K562 (cell line): ENCODE measurements around the gene TCF15. TPM values are rescaled to one million over a fixed set of nuclear protein-coding genes. Genes with fewer than 3 reads are reported as not detected.

ENCODE experiments used
- ASH1L ChIP-seq: fragments of 450-650 bp; IDR thresholded peaks from 2 replicates; pipeline ENCODE4 v1.6.1; 2018; ENCODE audit warnings: borderline replicate concordance, mild to moderate bottlenecking, low read depth; ENCODE audit not compliant: partially characterized antibody
- CBFA2T2 ChIP-seq: fragments of 450-650 bp; conservative IDR thresholded peaks from 2 replicates; pipeline ENCODE4 v1.6.1; 2017; ENCODE audit warnings: mild to moderate bottlenecking
- CC2D1A ChIP-seq: fragments of 450-650 bp; IDR thresholded peaks from 2 replicates; pipeline ENCODE4 v1.6.1; 2017; ENCODE audit warnings: mild to moderate bottlenecking
- CREM ChIP-seq: IDR thresholded peaks from 2 replicates; pipeline ENCODE4 v1.6.1; 2014; ENCODE audit warnings: antibody characterized with exemption, low read depth
- CTCFL ChIP-seq: IDR thresholded peaks from 2 replicates; pipeline ENCODE4 v1.6.1; 2011; ENCODE audit warnings: borderline replicate concordance, low read depth, mild to moderate bottlenecking, moderate library complexity, low read length; ENCODE audit not compliant: insufficient read depth, poor library complexity, severe bottlenecking
- CXXC5 ChIP-seq: fragments of 250-450 bp; sonication (Bioruptor Pico); IDR thresholded peaks from 2 replicates; pipeline ENCODE4 v1.8.0; 2022; ENCODE audit warnings: inconsistent platforms, mild to moderate bottlenecking, moderate library complexity
- FOXK1 ChIP-seq: sonication (generic); formaldehyde crosslinking; IDR thresholded peaks from 2 replicates; pipeline ENCODE4 v1.8.0; 2022; ENCODE audit warnings: missing genetic modification reagents, mild to moderate bottlenecking, borderline replicate concordance
- JUND ChIP-seq, 2 experiments: IDR thresholded peaks; 2 replicates in 1 of 2; 3 replicates in 1 of 2; pipeline ENCODE4 v1.6.1; 2011; ENCODE audit warnings: borderline replicate concordance in 2 of 2, low read depth in 2 of 2, low read length in 2 of 2, improper control_type of control experiment in 1 of 2, missing biosample characterization in 1 of 2, missing genetic modification characterization in 1 of 2, missing genetic modification reagents in 1 of 2
- LEF1 ChIP-seq: fragments of 450-650 bp; IDR thresholded peaks from 2 replicates; pipeline ENCODE4 v1.6.1; 2016; ENCODE audit warnings: mild to moderate bottlenecking
- MTA3 ChIP-seq: fragments of 450-650 bp; formaldehyde crosslinking; IDR thresholded peaks from 2 replicates; pipeline ENCODE4 v1.6.1; 2017; ENCODE audit warnings: mild to moderate bottlenecking, borderline replicate concordance
- RBM39 ChIP-seq: fragments of 200-400 bp; formaldehyde crosslinking; optimal IDR thresholded peaks from 2 replicates; pipeline ENCODE3; 2018; ENCODE audit warnings: low read depth, low read length
- SUPT5H ChIP-seq: fragments of 450-650 bp; IDR thresholded peaks from 2 replicates; pipeline ENCODE4 v1.6.1; 2016
- TBP ChIP-seq: optimal IDR thresholded peaks from 2 replicates; pipeline ENCODE3; 2011; ENCODE audit warnings: low read depth, low read length, improper control_type of control experiment
- ZNF589 ChIP-seq: fragments of 200-800 bp; sonication (Bioruptor generic); IDR thresholded peaks from 2 replicates; pipeline ENCODE4 v1.6.1; 2016; ENCODE audit warnings: low read depth, missing genetic modification characterization, missing compliant biosample characterization
- polyA plus RNA-seq, 8 experiments: library from polyadenylated mRNA; depleted of rRNA in 4 of 8; stranded (reverse) in 5 of 8; unstranded in 3 of 8; fragments of >200 nt; fragmentation: Nextera tagmentation in 2 of 8; fragmentation: Illumina TruSeq in 1 of 8; extraction: Ambion mirVana in 2 of 8; extraction: Trizol in 1 of 8; gene quantifications; 2 replicates each; pipeline versions ENCODE4 v1.2.1 to v1.2.3, GENCODE V29; 2011 to 2014; ENCODE audit warnings: inconsistent platforms in 1 of 8, missing spikeins in 1 of 8
- total RNA-seq, 7 experiments: library from RNA; depleted of rRNA in 6 of 7; stranded (reverse); fragments of >200 nt in 6 of 7; fragmentation: Illumina TruSeq in 2 of 7; extraction: Trizol in 2 of 7; gene quantifications; 2 replicates each; pipeline versions ENCODE4 v1.2.1 to v1.2.3, GENCODE V29; 2011 to 2021; ENCODE audit warnings: low replicate concordance in 1 of 7
- TF ChIP-seq, protein P1 (sequence below), 2 experiments: IDR thresholded peaks in 1 of 2; conservative IDR thresholded peaks in 1 of 2; 2 replicates each; pipeline ENCODE4 v1.6.1; 2016; ENCODE audit warnings: low read depth in 2 of 2, mild to moderate bottlenecking in 1 of 2, missing compliant biosample characterization in 1 of 2, missing genetic modification characterization in 1 of 2, moderate library complexity in 1 of 2
- TF ChIP-seq, protein P2 (sequence below): sonication (generic); formaldehyde crosslinking; IDR thresholded peaks from 2 replicates; pipeline ENCODE4 v1.4.0; 2020; ENCODE audit warnings: mild to moderate bottlenecking, missing genetic modification reagents
- TF ChIP-seq, protein P3 (sequence below), 2 experiments: fragments of 450-650 bp; conservative IDR thresholded peaks; 2 replicates each; pipeline ENCODE4 v1.6.1; 2017; ENCODE audit warnings: mild to moderate bottlenecking in 2 of 2, moderate library complexity in 2 of 2
- TF ChIP-seq, protein P4 (sequence below): fragments of 250-450 bp; sonication (Bioruptor Pico); IDR thresholded peaks from 2 replicates; pipeline ENCODE4 v1.8.0; 2021; ENCODE audit warnings: moderate library complexity, mild to moderate bottlenecking, inconsistent platforms

Gene TCF15
- total and polyA plus RNA-seq, 9 of the 15 experiments (the other 6 are each of a cell fraction or from before 2014, with no cell fraction given) = 0.04 to 5.0 (median 1.2) TPM

DNA sequence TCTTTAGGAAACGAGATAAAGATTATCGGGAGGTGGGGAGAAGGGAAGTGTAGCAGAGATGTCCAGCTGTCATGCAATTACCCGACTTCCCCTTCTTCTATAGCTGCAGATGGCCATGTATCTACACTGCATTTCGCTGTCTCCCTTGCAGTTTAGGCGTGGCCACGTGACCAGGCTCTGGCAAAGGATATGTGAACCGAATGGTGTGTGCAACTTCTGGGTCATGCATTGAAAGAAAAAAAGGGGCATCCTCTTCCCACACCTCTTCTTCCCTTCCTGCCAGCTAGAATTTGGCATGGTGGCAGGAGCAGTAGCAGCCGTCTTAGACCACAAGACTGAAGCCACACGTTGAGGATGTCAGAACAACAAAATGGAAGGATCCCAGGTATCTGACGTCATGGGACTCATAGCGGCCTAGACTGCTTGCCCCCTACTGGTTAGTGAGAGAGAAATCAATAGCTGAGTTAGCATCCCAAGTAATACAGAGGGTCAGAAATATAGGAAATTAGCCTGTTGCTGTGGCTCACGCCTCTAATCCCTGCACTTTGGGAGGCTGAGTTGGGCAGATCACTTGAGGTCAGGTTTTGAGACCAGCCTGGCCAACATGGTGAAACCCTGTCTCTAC is 32.8 kb downstream of the TCF15 start (continued):
- TF ChIP-seq RBM39 (no peak), MTA3 (peak; percentile 51; the same call in 1 of the 2 replicates), CBFA2T2 (peak; percentile 50), TBP (peak; percentile 25), JUND (IDR thresholded peaks at IDR 0.05; ENCODE audit: borderline replicate concordance, low read depth, low read length) (peak; percentile 84), JUND (tag; IDR thresholded peaks at IDR 0.05; ENCODE audit: borderline replicate concordance, low read depth, low read length) (peak; percentile 90; the same call in 2 of the 3 replicates), LEF1 (no peak), CTCFL (peak; percentile 56), CREM (peak; percentile 95), CC2D1A (no peak), FOXK1 (CRISPR knock-in tag) (0 out of 2 replicates have a peak, but pooled peaks have one; percentile 75), ZNF589 (CRISPR knock-in tag) (peak; percentile 56), ASH1L (no peak), CXXC5 (CRISPR knock-in tag) (peak; percentile 33; the same call in 1 of the 2 replicates), SUPT5H (no peak)
- TF ChIP-seq, protein P1, sequence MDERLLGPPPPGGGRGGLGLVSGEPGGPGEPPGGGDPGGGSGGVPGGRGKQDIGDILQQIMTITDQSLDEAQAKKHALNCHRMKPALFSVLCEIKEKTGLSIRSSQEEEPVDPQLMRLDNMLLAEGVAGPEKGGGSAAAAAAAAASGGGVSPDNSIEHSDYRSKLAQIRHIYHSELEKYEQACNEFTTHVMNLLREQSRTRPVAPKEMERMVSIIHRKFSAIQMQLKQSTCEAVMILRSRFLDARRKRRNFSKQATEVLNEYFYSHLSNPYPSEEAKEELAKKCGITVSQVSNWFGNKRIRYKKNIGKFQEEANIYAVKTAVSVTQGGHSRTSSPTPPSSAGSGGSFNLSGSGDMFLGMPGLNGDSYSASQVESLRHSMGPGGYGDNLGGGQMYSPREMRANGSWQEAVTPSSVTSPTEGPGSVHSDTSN (CRISPR knock-in tag; IDR thresholded peaks at IDR 0.05; ENCODE audit: low read depth) = no peak
- TF ChIP-seq, protein P1 (tag; conservative IDR thresholded peaks at IDR 0.05; ENCODE audit: low read depth) = no peak; the same call in 1 of the 2 replicates
- TF ChIP-seq, protein P2, sequence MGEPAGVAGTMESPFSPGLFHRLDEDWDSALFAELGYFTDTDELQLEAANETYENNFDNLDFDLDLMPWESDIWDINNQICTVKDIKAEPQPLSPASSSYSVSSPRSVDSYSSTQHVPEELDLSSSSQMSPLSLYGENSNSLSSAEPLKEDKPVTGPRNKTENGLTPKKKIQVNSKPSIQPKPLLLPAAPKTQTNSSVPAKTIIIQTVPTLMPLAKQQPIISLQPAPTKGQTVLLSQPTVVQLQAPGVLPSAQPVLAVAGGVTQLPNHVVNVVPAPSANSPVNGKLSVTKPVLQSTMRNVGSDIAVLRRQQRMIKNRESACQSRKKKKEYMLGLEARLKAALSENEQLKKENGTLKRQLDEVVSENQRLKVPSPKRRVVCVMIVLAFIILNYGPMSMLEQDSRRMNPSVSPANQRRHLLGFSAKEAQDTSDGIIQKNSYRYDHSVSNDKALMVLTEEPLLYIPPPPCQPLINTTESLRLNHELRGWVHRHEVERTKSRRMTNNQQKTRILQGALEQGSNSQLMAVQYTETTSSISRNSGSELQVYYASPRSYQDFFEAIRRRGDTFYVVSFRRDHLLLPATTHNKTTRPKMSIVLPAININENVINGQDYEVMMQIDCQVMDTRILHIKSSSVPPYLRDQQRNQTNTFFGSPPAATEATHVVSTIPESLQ = 0 out of 2 replicates have a peak, but pooled peaks have one; percentile 20
- TF ChIP-seq, protein P3, sequence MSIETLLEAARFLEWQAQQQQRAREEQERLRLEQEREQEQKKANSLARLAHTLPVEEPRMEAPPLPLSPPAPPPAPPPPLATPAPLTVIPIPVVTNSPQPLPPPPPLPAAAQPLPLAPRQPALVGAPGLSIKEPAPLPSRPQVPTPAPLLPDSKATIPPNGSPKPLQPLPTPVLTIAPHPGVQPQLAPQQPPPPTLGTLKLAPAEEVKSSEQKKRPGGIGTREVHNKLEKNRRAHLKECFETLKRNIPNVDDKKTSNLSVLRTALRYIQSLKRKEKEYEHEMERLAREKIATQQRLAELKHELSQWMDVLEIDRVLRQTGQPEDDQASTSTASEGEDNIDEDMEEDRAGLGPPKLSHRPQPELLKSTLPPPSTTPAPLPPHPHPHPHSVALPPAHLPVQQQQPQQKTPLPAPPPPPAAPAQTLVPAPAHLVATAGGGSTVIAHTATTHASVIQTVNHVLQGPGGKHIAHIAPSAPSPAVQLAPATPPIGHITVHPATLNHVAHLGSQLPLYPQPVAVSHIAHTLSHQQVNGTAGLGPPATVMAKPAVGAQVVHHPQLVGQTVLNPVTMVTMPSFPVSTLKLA (conservative IDR thresholded peaks at IDR 0.05) = peak; percentile 29 to 52; a peak in 2 of 4 replicates
- TF ChIP-seq, protein P4, sequence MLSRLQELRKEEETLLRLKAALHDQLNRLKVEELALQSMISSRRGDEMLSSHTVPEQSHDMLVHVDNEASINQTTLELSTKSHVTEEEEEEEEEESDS = no peak
